22Rv1 (cell line): ENCODE results near the gene CCDC57.
"Not testable (repeated sequence)": the region's sequence is repeated elsewhere in the genome, so short reads cannot be mapped to it uniquely, and the experiment has no call there.

Experiments
- CTCF ChIP-seq: fragments of 450-650 bp; IDR thresholded peaks from 2 replicates; pipeline ENCODE4 v1.5.1; 2017; ENCODE audit warnings: mild to moderate bottlenecking
- ZFX ChIP-seq: fragments of 450-650 bp; IDR thresholded peaks from 2 replicates; pipeline ENCODE4 v1.6.1; 2017; ENCODE audit warnings: antibody characterized with exemption, borderline replicate concordance

- TF ChIP-seq CTCF, ZFX: not testable (repeated sequence)
Measured at GRCh38 chr17:82174042-82174857, 38.4 kb downstream of the CCDC57 start.
